Natural killer cell (primary cell): ENCODE data around the gene CHST8. TPM values are rescaled to one million over a fixed set of nuclear protein-coding genes. Genes with fewer than 3 reads are reported as not detected.

Source experiments
- ATAC-seq, 3 donors: fragments of 150-1000 bp in 2 of 3; fragments of 200-7000 bp in 1 of 3; cut with Tn5 transposase; 1 replicate in 1 of 3; 2 replicates in 2 of 3; pipeline ENCODE4 v1.10.0; 2021; ENCODE audit warnings: mild to moderate bottlenecking in 2 of 3, moderate library complexity in 2 of 3
- DNase-seq, 2 donors: peaks; one replicate each; pipeline versions ENCODE4 v3.0.0 to v3.0.0-alpha.2; 2013 to 2021; ENCODE audit warnings: mixed read lengths in 1 of 2
- H3K27ac ChIP-seq: one replicate; pipeline ENCODE4 v1.5.1; 2013; ENCODE audit warnings: mild to moderate bottlenecking, low read length
- H3K27me3 ChIP-seq: one replicate; pipeline ENCODE4 v1.6.1; 2013; ENCODE audit warnings: low read length; ENCODE audit not compliant: control insufficient read depth, insufficient read depth
- H3K36me3 ChIP-seq: one replicate; pipeline ENCODE4 v1.6.1; 2013; ENCODE audit warnings: low read length; ENCODE audit not compliant: control insufficient read depth, insufficient read depth
- H3K4me1 ChIP-seq: one replicate; pipeline ENCODE4 v1.6.1; 2013; ENCODE audit warnings: low read length; ENCODE audit not compliant: control insufficient read depth, insufficient read depth
- H3K4me3 ChIP-seq: one replicate; pipeline ENCODE4 v1.5.1; 2013; ENCODE audit warnings: low read length
- H3K9me3 ChIP-seq: one replicate; pipeline ENCODE4 v1.6.1; 2013; ENCODE audit warnings: low read length; ENCODE audit not compliant: control insufficient read depth, insufficient read depth
- H3K27ac Mint-ChIP-seq, 2 donors: one replicate each; pipeline ENCODE4 v1.8.0; 2022; ENCODE audit warnings: mild to moderate bottlenecking in 2 of 2, mixed read lengths in 2 of 2, moderate library complexity in 1 of 2
- H3K27me3 Mint-ChIP-seq, 2 donors: one replicate each; pipeline ENCODE4 v1.8.0; 2022; ENCODE audit warnings: low read depth in 2 of 2, mixed read lengths in 2 of 2
- H3K36me3 Mint-ChIP-seq: one replicate; pipeline ENCODE4 v1.8.0; 2022; ENCODE audit warnings: mixed read lengths
- H3K4me1 Mint-ChIP-seq, 2 donors: one replicate each; pipeline ENCODE4 v1.8.0; 2022; ENCODE audit warnings: mixed read lengths in 2 of 2
- H3K4me3 Mint-ChIP-seq: one replicate; pipeline ENCODE4 v1.8.0; 2022; ENCODE audit warnings: mild to moderate bottlenecking, moderate library complexity, mixed read lengths
- H3K9me3 Mint-ChIP-seq, 2 donors: one replicate each; pipeline ENCODE4 v1.8.0; 2022; ENCODE audit warnings: mixed read lengths in 2 of 2
- CTCF ChIP-seq: fragments of 200-600 bp; IDR thresholded peaks from one replicate; pipeline ENCODE4 v1.8.0; 2022; ENCODE audit warnings: antibody characterized with exemption
- WGBS: methylation state at CpG from one replicate; pipeline ENCODE4 v1.1.7; 2013; ENCODE audit warnings: missing lambda C conversion rate; ENCODE audit not compliant: insufficient coverage; 5-methylcytosine and 5-hydroxymethylcytosine counted together
- intact Hi-C: fragments of 100-400 bp; cut with micrococcal nuclease; formaldehyde crosslinking; loops from one replicate; pipeline ENCODE4 v1.14.2; 2022
- total RNA-seq, 4 donors: library from RNA; stranded (reverse); fragments of 120-200 nt in 1 of 4; gene quantifications; one replicate each; pipeline versions ENCODE4 v1.2.3 to v1.2.4, GENCODE V29; 2013 to 2022

Gene CHST8
- total RNA-seq, 3 donors from 2014 or later (not counting 1 experiment from before 2014, with no cell fraction given) = not detected

GRCh38 chr19:33587150-33587549 is 34.6 kb upstream of the CHST8 start:
- no peaks in the 10 kb centered on the region for H3K36me3 Mint-ChIP-seq
- H3K27ac Mint-ChIP-seq = no peak overlapping the region

GRCh38 chr19:33590224-33590623 is 31.5 kb upstream of the CHST8 start:
- H3K27ac Mint-ChIP-seq = no peak overlapping the region
- ATAC-seq (no peak), DNase-seq (no peak)
- no peaks in the 10 kb centered on the region for H3K27me3 ChIP-seq
- H3K4me1 Mint-ChIP-seq = no peaks in the 10 kb centered on the region
- no peak overlapping the region for H3K4me3 ChIP-seq
- H3K36me3 ChIP-seq = no peaks in the 10 kb centered on the region
- peaks cover 3% of the 10 kb centered on the region for H3K9me3 ChIP-seq
- no peaks in the 10 kb centered on the region for H3K4me1 ChIP-seq
- no peaks in the 10 kb centered on the region for H3K36me3 Mint-ChIP-seq
- no peak overlapping the region for H3K27ac ChIP-seq
- no peak overlapping the region for H3K4me3 Mint-ChIP-seq
- TF ChIP-seq CTCF = no peak
- peaks cover 5 to 19% of the 10 kb centered on the region in 2 donors for H3K27me3 Mint-ChIP-seq
- peaks cover 4 to 7% of the 10 kb centered on the region in 2 donors for H3K9me3 Mint-ChIP-seq
- intact Hi-C loops = no loop called here
- no CpG with 5 or more reads among the region's 1 CpG for WGBS

More at GRCh38 chr19:33587150-33587549, 34.6 kb upstream of the CHST8 start:
- Histone ChIP-seq H3K9me3 (peaks cover 3% of the 10 kb centered on the region), H3K27ac (no peak overlapping the region), H3K4me3 (no peak overlapping the region), H3K27me3 (no peaks in the 10 kb centered on the region), H3K4me1 (no peaks in the 10 kb centered on the region), H3K36me3 (no peaks in the 10 kb centered on the region)
- H3K9me3 Mint-ChIP-seq = peaks cover 4 to 7% of the 10 kb centered on the region in 2 donors
- peaks cover 0 to 1% of the 10 kb centered on the region in 2 donors for H3K27me3 Mint-ChIP-seq
- no peak overlapping the region for H3K4me3 Mint-ChIP-seq
- intact Hi-C loops = no loop called here
- 81% methylated on average over 1 of the region's 2 CpGs for WGBS
- no peak for TF ChIP-seq CTCF
- no peaks in the 10 kb centered on the region for H3K4me1 Mint-ChIP-seq
- DNase-seq (no peak), ATAC-seq (no peak)

GRCh38 chr19:33595783-33596182 is 26.0 kb upstream of the CHST8 start:
- Histone ChIP-seq H3K4me3 (no peak overlapping the region), H3K9me3 (peaks cover 3% of the 10 kb centered on the region), H3K27ac (no peak overlapping the region), H3K4me1 (no peaks in the 10 kb centered on the region), H3K36me3 (no peaks in the 10 kb centered on the region), H3K27me3 (no peaks in the 10 kb centered on the region)
- Mint-ChIP-seq H3K4me3 (no peak overlapping the region), H3K9me3 (peaks cover 2 to 3% of the 10 kb centered on the region in 2 donors), H3K4me1 (no peaks in the 10 kb centered on the region), H3K36me3 (no peaks in the 10 kb centered on the region), H3K27me3 (peaks cover 13 to 35% of the 10 kb centered on the region in 2 donors), H3K27ac (no peak overlapping the region)
- 0% methylated on average over 1 of the region's 1 CpG for WGBS
- DNase-seq (no peak), ATAC-seq (no peak)
- TF ChIP-seq CTCF = no peak
- intact Hi-C loops = no loop called here

GRCh38 chr19:33601583-33601982 is 20.2 kb upstream of the CHST8 start:
- 100% methylated on average over 2 of the region's 2 CpGs for WGBS
- no peak overlapping the region for H3K27ac Mint-ChIP-seq
- DNase-seq = no peak

More at GRCh38 chr19:33601583-33601982, 20.2 kb upstream of the CHST8 start:
- no peaks in the 10 kb centered on the region for H3K4me1 ChIP-seq
- H3K9me3 ChIP-seq = peaks cover 15% of the 10 kb centered on the region
- intact Hi-C loops = no loop called here
- no peaks in the 10 kb centered on the region for H3K27me3 ChIP-seq
- H3K27ac ChIP-seq = no peak overlapping the region
- Mint-ChIP-seq H3K4me3 (no peak overlapping the region), H3K36me3 (peaks cover 7% of the 10 kb centered on the region), H3K27me3 (peaks cover 14 to 20% of the 10 kb centered on the region in 2 donors), H3K9me3 (peaks cover 3 to 11% of the 10 kb centered on the region in 2 donors), H3K4me1 (no peaks in the 10 kb centered on the region)
- no peak for ATAC-seq
- no peak for TF ChIP-seq CTCF
- no peak overlapping the region for H3K4me3 ChIP-seq
- no peaks in the 10 kb centered on the region for H3K36me3 ChIP-seq
